Caco-2 (cell line): ENCODE results near the gene DNAJB11. TPM values are rescaled to one million over a fixed set of nuclear protein-coding genes. Genes with fewer than 3 reads are reported as not detected.

Source experiments
- BruUV-seq: library from RNA; stranded (reverse); fragments of 400-500 nt; replicated peaks from 2 replicates; lab custom pipeline; 2021; lab: Mats Ljungman, UMichigan
- CTCF ChIA-PET: fragments of 300-600 bp; sonication (Branson Sonifier 250); formaldehyde crosslinking; loops from one replicate; lab custom pipeline; 2022; ENCODE audit warnings: antibody characterized with exemption; lab: Charles Lee
- POLR2A ChIA-PET: fragments of 300-600 bp; sonication (Branson Sonifier 250); formaldehyde crosslinking; loops from one replicate; lab custom pipeline; 2022; ENCODE audit warnings: antibody characterized with exemption; lab: Charles Lee
- DNase-seq, 2 experiments: peaks; one replicate each; pipeline versions ENCODE4 v3.0.0 to v3.0.0-alpha.2; 2020 to 2022
- H3K27me3 ChIP-seq: replicated peaks from 2 replicates; pipeline ENCODE4 v1.6.0; 2011; ENCODE audit warnings: low read length; ENCODE audit not compliant: control insufficient read depth, insufficient read depth
- H3K36me3 ChIP-seq: 2 replicates; pipeline ENCODE4 v1.5.1; 2011; ENCODE audit warnings: low read length; ENCODE audit not compliant: control insufficient read depth, insufficient read depth
- H3K4me1 ChIP-seq: fragments of 250-450 bp; sonication (Bioruptor Pico); 2 replicates; pipeline ENCODE4 v1.5.1; 2020; ENCODE audit warnings: mild to moderate bottlenecking
- H3K4me3 ChIP-seq: 2 replicates; pipeline ENCODE4 v1.5.1; 2011; ENCODE audit warnings: low read depth, mild to moderate bottlenecking, control low read depth, low read length
- H3K9me3 ChIP-seq: fragments of 250-450 bp; sonication (Bioruptor Pico); 2 replicates; pipeline ENCODE4 v1.5.1; 2020; ENCODE audit warnings: mild to moderate bottlenecking, moderate library complexity
- H3K27ac Mint-ChIP-seq: one replicate; pipeline ENCODE4 v1.8.0; 2022; ENCODE audit warnings: mixed read lengths; ENCODE audit not compliant: unreplicated experiment
- H3K27me3 Mint-ChIP-seq: one replicate; pipeline ENCODE4 v1.8.0; 2022; ENCODE audit warnings: mixed read lengths; ENCODE audit not compliant: insufficient read depth, unreplicated experiment
- H3K36me3 Mint-ChIP-seq: one replicate; pipeline ENCODE4 v1.8.0; 2022; ENCODE audit warnings: mild to moderate bottlenecking, mixed read lengths; ENCODE audit not compliant: insufficient read depth, unreplicated experiment
- H3K4me1 Mint-ChIP-seq: one replicate; pipeline ENCODE4 v1.8.0; 2022; ENCODE audit warnings: low read depth, mixed read lengths; ENCODE audit not compliant: unreplicated experiment
- H3K4me3 Mint-ChIP-seq: one replicate; pipeline ENCODE4 v1.8.0; 2022; ENCODE audit warnings: mild to moderate bottlenecking, moderate library complexity, mixed read lengths; ENCODE audit not compliant: unreplicated experiment
- H3K9me3 Mint-ChIP-seq: one replicate; pipeline ENCODE4 v1.8.0; 2022; ENCODE audit warnings: mixed read lengths; ENCODE audit not compliant: unreplicated experiment
- CTCF ChIP-seq, 2 experiments: fragments of 200-600 bp in 1 of 2; IDR thresholded peaks; 1 replicate in 1 of 2; 2 replicates in 1 of 2; pipeline versions ENCODE4 v1.5.1 to v1.8.0; 2011 to 2022; ENCODE audit warnings: antibody characterized with exemption in 1 of 2, control low read depth in 1 of 2, inconsistent platforms in 1 of 2, low read depth in 1 of 2, low read length in 1 of 2, mild to moderate bottlenecking in 1 of 2, moderate library complexity in 1 of 2; ENCODE audit not compliant: insufficient read depth in 1 of 2, severe bottlenecking in 1 of 2, unreplicated experiment in 1 of 2
- intact Hi-C: fragments of 100-400 bp; cut with micrococcal nuclease; formaldehyde crosslinking; loops from one replicate; pipeline ENCODE4 v1.10.0; 2022; ENCODE audit not compliant: unreplicated experiment
- total RNA-seq: library from RNA; stranded (reverse); gene quantifications from 2 replicates; pipeline ENCODE4 v1.2.3, GENCODE V29; 2022

The DNAJB11 gene
- total RNA-seq, 1 experiment from 2014 or later = 95.7 TPM

- H3K4me3 ChIP-seq = peak overlapping the region; percentile 33
- Mint-ChIP-seq H3K4me3 (peak overlapping the region; percentile 6), H3K36me3 (peaks cover 6% of the 10 kb centered on the region), H3K27me3 (no peaks in the 10 kb centered on the region), H3K27ac (peak overlapping the region; percentile 6), H3K4me1 (peaks cover 26% of the 10 kb centered on the region), H3K9me3 (no peaks in the 10 kb centered on the region)
- H3K9me3 ChIP-seq = no peaks in the 10 kb centered on the region
- TF ChIP-seq CTCF (IDR thresholded peaks at IDR 0.05; ENCODE audit: insufficient read depth in 1 of 2, low read depth in 1 of 2, low read length in 1 of 2, severe bottlenecking in 1 of 2, unreplicated experiment in 1 of 2) = peak; percentile 93 to 94
- ChIA-PET CTCF (interaction anchor here (0.6 to 3.2 kb wide), 18 partner anchors 14 to 531 kb away, joined by 3 to 14 read pairs (median 4); partner anchors contain the start of genes DNAJB11, EIF4A2 and KNG1), POLR2A (interaction anchor here (0.5 to 1.3 kb wide), 4 partner anchors 47 to 985 kb away, joined by 3 read pairs; partner anchors contain the start of genes EIF4A2 and TBCCD1)
- DNase-seq = peak; percentile 75 to 87
- no TSS peak for BruUV-seq
- intact Hi-C loops = loop anchor here (1.0 kb wide), 4 partner anchors 26 to 206 kb away; no protein-coding TSS in a partner anchor
- H3K27me3 ChIP-seq = no peaks in the 10 kb centered on the region
- peaks cover 14% of the 10 kb centered on the region; the same call in 1 of the 2 replicates for H3K4me1 ChIP-seq
- 0 out of 2 replicates have a peak, but pooled peaks cover 4% of the 10 kb centered on the region for H3K36me3 ChIP-seq
Measured at GRCh38 chr3:186614597-186615483, 44.3 kb downstream of the DNAJB11 start.

GRCh38 chr3:186616299-186616617 lies 45.7 kb downstream of the DNAJB11 start:
- intact Hi-C loops = no loop called here
- Mint-ChIP-seq H3K36me3 (peaks cover 6% of the 10 kb centered on the region), H3K27me3 (no peaks in the 10 kb centered on the region), H3K27ac (no peak overlapping the region), H3K9me3 (no peaks in the 10 kb centered on the region), H3K4me1 (peaks cover 26% of the 10 kb centered on the region), H3K4me3 (no peak overlapping the region)
- no TSS peak for BruUV-seq
- Histone ChIP-seq H3K9me3 (no peaks in the 10 kb centered on the region), H3K36me3 (0 out of 2 replicates have a peak, but pooled peaks cover 6% of the 10 kb centered on the region), H3K4me3 (no peak overlapping the region), H3K27me3 (no peaks in the 10 kb centered on the region), H3K4me1 (peaks cover 14% of the 10 kb centered on the region; the same call in 1 of the 2 replicates)
- POLR2A ChIA-PET = no interaction called here
- TF ChIP-seq CTCF (IDR thresholded peaks at IDR 0.05; ENCODE audit: insufficient read depth in 1 of 2, low read depth in 1 of 2, low read length in 1 of 2, severe bottlenecking in 1 of 2, unreplicated experiment in 1 of 2) = no peak
- CTCF ChIA-PET = interaction anchor here (0.7 to 1.6 kb wide), 4 partner anchors 17 to 206 kb away, joined by 3 to 5 read pairs (median 4); no protein-coding TSS in a partner anchor
- no peak for DNase-seq
